M059J (cell line): Measurements from ENCODE around the gene CNNM1. TPM values are rescaled to one million over a fixed set of nuclear protein-coding genes. Genes with fewer than 3 reads are reported as not detected.

Experiments
- DNase-seq: peaks from one replicate; pipeline ENCODE4 v3.0.0-alpha.2; 2012; ENCODE audit warnings: low read depth
- total RNA-seq: library from RNA; depleted of rRNA; stranded (reverse); fragments of >200 nt; shearing (Covaris generic); gene quantifications from 2 replicates; pipeline ENCODE4 v1.2.3, GENCODE V29; 2014

CNNM1 gene
- total RNA-seq, 1 experiment from 2014 or later = 2.4 TPM

DNA sequence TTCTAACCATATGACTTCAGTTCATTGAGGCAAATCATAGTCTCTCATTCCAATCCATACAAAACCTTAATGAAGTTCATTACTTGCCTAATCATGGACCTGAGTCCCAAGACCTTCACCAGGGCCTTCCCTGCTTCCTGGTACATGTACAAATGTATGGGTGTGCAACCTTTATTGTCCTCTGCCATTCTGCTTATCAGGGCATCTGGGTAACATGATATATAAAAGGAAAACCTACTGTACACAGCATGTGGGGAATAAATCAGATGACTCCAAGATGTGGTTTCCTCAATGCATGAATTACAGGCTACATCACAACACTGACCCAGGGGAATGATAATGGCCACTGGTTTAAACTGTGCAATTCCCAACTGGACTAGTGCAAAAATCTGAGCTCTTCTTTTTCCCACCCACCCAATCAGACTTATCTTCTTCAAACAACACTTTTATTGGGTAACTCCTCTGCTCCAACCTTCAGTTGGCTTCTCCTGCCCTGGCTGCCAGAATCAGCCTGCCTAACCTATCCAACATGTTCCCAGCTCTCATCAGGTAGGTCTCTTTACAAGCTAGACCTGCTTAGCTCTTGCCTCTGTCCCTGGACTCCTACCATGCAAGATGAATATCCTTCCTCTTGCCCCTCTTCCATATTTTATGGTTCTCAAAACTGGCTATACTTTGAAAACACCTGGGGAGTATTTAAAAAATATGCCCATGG, 89.9 kb downstream of the CNNM1 start:
- no peak for DNase-seq

DNA sequence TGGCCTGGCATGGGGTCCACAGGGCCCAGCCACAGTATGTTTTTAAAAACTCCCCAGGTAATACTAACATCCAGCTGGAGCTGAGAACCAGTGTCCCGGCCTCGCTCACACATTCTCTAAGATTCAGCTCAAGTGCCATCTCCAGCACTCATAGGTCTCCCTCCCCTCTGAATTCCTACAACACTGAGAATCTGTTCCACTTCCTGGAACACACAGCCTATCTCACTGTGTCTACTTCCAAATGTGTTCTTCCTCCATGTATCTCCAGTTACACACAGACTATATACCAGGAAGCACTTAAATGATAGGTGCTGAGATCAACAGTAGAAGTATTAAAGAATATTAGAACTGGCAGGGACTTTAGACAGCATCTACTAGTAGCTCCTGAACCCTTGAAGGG, 90.5 kb downstream of the CNNM1 start:
- no peak for DNase-seq

DNA sequence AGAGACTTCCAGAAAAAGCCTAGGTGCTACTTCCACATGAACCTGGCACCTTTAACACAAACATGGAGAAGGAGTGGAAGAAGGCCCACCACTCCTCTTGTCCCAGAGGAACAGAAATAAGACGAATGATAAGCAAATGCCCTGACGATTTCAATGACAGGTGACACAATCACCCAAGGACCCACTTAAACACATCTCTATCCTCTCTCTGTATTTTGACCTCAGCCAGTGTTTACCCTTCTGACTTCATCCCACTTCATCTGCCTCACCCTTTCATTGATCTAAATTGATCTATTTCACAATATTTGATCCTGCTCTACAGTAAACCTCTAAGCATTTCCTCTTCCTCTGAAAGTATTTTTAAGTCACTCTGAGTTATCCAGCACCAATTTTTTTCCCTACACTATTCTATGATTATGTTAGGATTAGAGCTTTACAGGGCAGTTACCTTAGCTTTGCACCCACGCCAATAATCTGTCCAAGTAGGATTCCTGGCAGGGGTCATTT, 92.1 kb downstream of the CNNM1 start:
- DNase-seq = no peak

DNA sequence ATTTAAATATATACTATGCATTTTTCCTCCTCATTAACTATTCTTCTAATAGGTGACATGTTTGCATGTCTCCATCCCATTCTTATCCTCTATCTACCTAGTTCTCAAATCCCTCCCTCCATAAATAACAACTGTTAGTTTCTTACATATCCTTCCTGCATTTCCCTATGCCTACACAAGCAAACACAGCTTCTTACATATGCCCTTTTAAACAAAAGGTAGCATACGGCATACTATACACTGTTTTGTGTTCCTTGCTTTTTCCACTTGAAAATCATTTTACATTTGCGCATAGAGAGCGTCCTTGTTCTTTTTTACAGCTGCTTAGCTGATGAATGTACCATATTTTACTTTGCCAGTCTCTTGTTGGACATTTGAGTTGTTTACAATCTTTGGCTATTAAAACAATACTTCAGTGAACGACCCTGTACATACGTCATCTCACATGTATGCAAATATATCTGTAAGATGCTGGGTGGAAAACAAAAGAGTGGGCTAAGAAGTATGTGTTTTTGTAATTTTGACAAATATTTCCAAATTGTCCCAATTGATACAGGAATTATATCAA, 93.5 kb downstream of the CNNM1 start:
- DNase-seq = no peak

DNA sequence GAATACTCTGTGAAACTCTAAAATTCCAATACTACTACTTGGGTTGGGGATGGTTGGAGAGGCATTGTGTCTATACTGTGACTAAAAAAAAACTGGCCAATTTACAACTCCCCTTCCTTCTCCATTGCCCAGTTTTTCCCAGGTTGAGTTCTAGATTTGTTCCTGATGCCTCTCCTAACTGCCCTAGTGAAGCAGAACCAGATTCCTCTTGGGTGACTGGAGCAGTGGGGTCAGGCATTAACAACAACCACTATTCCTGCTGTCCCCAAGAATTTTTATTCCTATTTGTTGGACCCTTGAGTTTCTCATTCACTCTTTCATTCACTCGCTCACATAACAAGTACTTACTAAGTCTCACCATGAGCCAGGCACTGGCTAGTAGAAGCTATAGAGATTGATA, 95.5 kb downstream of the CNNM1 start:
- no peak for DNase-seq

DNA sequence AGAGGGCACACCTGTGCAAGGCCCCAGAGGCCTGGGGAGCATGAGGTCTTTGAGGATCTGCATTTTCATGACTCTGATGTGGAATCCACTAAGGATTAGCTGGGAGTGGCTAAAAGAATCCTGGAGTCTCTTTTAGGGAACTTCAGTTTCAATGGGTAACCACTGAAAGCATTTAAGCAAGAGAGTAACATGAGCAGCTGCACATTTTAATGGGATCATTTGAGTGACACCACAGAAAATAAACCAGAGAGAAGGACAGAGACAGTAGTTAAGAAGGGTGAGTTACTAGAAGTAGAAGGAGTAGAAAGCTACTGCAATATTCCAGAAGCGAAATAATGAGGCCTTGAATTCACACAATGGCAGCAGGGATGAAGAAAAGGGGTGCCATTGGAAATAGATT, 96.0 kb downstream of the CNNM1 start:
- DNase-seq = no peak

DNA sequence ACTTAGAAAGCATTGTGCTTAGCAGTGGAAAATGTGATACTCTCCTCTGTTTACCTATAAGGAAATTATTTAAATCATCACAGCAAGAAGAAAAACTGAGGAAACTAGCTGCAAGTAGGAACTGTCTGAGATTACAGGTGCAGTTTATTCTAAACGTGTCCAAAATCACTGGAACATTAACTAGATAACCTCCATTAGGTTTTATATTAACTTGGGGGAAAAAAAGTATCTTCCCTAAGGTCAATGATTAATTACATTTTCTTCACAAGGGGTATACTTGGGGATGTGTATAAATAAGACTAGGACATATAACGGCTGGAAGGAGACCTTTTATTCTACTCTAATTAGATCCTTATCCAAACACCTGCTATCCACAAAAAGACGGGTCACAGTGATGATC, 97.5 kb downstream of the CNNM1 start:
- no peak for DNase-seq

DNA sequence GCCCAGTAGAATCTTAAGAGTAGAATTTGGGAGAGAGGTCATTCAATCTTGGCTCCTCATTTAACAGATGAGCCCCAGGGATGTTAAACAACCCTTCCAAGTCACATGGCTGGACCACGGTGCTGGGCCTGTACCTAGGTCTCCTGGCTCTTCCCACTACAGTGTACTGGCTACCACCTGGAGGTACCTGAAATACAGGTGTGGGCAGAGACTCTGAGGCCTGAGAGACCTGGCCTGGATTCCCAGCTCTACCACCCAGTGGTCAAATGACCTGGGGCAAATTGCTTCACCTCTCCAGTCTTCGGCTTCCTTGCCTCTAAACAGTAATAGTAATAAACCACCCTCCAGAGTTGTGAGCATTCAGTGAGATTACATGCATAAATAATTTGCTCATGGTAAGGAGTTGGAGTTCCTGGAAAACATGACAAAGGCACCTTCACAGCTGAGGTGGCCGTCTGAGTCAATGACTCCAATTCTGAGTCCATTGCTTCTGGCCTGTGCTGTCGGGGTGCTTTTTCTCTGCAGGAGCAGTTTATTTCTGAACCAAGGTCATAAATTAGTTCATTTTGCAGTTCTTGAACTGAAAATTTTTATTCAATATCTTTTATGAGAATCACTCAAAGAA, 98.5 kb downstream of the CNNM1 start:
- no peak for DNase-seq

DNA sequence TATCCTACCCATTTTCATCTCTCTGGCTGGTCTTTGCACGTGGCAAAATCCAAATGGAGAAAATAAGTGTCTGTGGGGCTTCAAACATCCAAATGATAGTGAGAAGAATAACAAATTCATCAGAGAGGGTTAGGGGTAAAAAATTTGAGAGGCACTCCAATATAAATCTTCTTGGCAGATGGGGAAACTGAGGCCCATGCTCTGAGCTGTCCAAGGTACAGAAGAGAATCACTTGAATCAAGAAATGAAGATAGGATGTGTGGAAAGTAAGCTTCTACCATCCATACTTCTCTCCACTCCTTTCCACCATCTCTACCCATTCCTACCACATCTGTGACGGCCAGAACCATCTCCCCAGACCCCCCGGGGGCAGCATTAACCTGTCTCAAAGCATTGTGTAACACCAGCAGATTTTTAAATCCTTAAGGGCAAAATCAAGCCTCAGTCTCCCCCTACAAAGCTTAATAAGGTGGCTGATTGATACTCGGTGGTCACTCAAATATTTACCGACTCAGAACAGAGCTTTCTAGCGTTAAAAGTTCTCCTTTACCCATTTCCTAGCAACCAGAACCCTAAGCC, 100.5 kb downstream of the CNNM1 start:
- no peak for DNase-seq

DNA sequence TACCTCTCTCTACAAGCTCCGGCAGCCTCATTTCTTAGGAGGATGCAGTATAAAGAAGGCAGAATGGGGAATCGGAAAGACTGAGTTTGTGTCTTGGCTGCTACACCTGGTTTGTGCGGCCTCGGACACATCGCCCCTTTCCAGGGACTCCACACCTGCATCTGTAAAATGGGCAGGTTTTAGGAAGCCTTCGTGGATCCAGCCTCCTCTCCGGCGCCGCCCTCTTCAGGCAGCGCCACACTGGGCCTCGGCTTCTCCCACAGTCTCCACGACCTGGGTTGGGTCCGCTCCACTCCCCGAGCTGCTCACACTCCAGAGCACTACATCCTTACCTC, 100.9 kb downstream of the CNNM1 start:
- DNase-seq = no peak

DNA sequence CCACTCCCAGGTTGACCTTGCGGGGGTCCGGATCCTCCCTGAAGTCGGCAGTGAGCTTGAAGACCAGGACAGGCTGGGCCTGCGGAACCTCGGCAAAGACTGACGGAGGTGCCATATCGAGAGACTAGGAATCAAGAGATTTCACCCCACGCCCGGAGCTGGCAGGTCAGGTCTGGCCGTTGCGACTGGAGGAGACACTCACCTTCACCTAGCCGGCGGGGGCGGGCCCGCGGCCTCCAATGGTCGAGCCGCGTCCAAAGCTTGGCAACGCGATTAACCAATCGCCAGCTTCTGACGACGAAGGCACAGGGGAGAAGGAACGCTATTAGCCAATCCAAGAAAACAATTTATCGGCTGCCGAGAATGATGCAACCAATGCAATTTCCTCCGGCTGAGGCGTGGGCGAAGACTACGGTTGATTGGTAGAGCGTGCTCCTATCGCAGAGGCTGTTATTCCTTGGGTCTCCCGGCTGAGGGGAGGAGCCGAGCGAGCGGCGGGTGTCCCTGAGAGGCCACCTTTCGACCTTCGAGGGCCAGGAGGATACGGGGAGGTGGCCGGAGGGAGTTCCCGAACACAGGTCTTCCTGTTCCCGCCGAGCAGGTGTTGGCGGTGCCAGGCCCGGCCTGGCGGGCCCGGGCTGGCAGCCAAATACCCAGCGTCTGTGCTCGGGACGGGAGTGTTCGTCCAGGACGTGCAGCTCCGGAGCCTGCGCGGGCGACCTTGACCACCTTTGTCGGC, 101.5 kb downstream of the CNNM1 start, which contains the start of gene GOT1:
TSS of gene GOT1 (minus strand) at position 174 of the 739 bp plus-strand sequence. CDS start at position 115, 59 bp downstream.
- peak; percentile 99 for DNase-seq

DNA sequence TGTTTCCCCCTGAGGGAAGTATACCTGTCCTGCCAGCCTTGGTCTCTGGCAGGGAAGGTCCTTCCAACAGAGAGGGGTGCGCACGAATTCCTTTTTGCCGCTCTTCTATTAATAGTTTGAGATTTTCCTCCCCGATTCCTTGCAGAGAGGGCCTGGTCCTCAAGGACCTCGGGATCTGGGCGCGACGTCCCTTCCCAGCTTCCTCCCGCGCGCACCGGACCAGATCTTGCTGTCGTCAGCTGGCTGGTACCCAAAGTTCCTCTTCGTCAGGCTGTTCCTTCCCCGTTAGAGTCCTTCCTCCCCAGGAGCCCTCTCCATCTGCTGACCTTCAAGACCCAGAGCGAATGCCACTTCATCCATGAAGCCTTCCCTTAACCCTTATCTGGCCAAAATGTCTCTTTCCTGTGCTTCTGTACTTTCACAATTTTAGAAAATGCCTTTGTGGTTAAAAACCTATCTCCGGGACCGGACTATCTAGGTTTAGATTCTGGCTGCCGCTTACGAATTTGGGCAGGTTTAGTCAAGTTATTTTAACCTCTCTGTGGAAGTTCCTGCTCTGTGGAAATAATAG, 102.1 kb downstream of the CNNM1 start:
- peak; percentile 69 for DNase-seq

DNA sequence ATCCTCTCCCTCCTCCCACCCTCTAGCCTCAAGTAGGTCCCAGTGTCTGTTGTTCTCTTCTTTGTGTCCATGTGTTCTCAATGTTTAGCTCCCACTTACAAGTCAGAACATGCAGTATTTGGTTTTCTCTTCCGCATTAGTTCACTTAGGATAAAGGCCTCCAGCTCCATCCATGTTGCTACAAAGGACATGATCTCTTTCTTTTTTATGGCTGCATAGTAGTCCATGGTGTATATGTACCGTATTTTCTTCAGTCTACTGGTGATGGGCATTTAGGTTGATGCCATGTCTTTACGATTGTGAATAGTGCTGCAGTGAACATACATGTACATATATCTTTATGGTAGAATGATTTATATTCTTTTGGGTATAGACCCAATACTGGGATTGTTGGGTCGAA, 102.9 kb downstream of the CNNM1 start:
- DNase-seq = no peak

DNA sequence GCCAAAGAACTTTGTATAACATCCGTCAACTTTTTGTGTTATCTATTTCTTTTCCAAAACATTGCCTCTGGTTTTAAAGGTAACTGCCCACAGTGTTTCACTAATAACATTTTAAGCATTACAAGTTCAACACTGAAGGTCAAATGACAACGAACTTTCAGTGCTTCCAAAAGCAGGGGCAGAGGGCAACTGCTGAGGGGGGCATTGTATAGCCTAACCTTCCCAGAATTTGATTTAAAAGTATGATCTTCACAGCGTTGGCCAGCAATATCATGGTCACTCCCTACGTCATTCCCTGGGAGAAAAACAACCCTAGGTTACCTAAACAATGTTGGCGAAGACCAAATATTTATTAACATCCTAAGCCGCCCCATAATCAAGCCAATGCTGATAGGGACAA, 103.7 kb downstream of the CNNM1 start:
- DNase-seq = no peak

DNA sequence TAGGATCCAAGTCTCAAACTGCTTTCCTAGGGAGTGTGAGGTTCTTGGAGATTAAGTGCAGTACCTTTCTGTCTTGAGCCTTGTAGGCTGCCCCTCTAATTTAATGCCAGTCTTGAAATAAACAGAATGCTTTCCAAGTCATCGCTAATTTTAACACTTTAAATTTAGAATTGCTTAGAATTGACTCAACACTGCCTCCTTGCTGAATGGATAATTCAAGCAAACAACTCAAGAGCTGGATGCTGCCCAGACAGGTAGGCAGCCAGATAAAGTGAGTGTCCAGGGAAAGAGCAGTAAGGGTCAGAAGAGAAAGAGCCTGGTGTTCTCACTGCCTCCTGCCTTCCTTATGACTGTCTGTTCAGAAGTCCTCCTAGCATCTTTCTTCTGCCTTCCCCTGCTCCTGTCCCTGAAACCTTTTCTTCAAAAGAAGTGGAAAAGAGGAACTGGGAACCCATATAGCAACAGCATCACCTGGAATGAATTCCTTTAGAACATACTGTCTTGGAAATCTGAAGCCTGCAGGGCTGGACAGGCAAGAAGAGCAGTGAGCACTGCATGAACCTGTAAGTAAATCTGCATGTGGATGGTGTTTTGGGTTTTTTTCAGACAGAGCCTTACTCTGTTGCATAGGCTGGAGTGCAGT, 104.3 kb downstream of the CNNM1 start:
- DNase-seq = peak; percentile 20

DNA sequence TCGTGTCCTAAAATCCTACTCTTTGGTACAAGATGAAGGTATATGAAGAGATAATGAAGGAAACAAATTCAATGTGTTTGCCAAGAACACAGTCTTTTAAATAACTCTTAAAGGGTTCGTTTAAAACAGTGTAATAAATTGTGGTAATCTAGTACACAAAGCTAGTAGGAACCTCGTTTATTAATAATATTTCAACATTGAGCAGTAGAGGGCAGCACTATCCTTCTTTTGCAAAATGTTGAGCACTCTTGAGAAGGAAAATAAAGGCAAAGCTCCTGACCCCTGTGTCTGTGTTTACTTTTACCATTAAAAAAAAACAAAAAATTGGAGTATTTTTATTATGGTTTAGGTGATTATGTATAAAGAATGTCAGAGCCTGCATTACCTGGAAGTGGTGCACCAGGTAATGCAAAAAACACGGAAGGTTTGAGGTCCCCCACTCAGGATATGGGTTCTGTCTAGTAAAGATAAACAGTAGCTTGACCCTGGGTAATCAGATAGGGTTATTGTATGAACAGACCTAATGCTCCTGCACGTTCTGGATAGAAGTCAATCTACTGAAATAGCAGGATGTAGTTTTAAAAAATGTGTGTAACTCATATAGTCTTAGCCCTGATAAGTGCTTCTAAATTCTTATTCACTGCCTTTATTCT, 107.0 kb downstream of the CNNM1 start:
- peak; percentile 63 for DNase-seq

DNA sequence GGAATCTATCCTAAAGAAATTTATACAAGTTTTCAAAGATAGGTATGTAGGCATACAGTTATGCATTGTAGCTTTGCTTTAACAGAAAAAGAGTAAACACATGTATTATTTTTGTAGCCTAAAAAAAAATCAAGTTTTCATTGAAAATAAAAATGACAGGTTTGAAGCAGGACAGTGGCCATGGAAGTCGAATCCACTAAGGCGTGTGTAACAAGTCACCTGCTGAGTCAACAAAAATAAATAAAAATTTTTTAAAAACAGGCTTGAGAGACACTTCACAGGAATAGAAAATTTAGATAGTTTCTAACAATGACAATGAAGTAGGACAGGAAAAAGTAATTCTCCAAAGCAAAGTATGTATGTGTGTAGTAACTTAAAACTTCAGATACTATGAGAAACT, 109.7 kb downstream of the CNNM1 start:
- no peak for DNase-seq

DNA sequence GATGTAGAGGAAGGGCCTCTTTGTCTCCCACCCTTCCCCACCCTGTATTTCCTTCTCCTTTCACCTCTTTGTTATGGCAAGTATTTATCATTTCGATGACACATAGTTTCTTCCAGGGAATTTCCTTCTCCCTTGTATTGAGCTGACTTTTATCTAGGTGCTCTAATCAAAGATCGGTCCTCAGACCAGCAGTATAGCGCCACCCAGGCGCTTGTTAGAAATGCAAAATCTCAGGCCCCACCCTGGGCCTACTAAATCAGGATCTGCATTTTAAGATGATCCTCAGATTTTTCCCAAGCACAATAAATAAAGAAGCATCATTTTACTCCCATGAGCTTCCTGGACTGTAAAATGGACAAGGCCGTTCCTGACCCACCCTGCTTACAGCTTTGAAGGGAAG, 113.2 kb downstream of the CNNM1 start:
- DNase-seq = no peak

DNA sequence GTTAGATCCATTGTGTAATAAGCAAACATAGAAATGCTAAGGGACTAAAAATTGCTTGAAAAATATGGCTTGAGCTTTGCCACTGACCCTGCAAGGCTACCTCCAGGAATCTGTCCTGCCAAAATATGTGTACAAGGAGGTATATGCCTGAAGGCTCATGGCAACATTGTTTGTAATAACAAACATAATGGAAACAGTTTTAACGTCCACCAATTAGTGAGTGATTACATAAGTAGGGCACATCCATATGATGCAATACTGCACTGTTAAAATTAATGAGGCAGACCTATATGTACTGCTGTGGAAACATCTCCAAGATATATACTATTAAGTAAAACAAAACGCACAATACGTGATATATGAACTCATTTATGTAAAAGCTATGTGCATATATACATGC, 114.3 kb downstream of the CNNM1 start:
- no peak for DNase-seq
